NCI-H524 treated with DMSO at 0.1 percent for 48 hours (cell line): ENCODE results near the gene NNAT.
A peak's percentile ranks its signal among the peaks of the same experiment; 100 is the strongest.
"Not testable (repeated sequence)": the region's sequence is repeated elsewhere in the genome, so short reads cannot be mapped to it uniquely, and the experiment has no call there.

Experiments used
- DNase-seq: peaks from one replicate; lab custom pipeline; 2025; lab: John Stamatoyannopoulos, UW

NNAT gene

GRCh38 chr20:37524859-37525708 lies 4.0 kb downstream of the NNAT start:
- DNase-seq: no peak

- DNase-seq: no peak
Measured at GRCh38 chr20:37525810-37526209, 4.8 kb downstream of the NNAT start.

GRCh38 chr20:37526238-37526838 lies 5.3 kb downstream of the NNAT start:
- no peak for DNase-seq

- DNase-seq: no peak
Measured at GRCh38 chr20:37526839-37527637, 6.0 kb downstream of the NNAT start.

GRCh38 chr20:37527638-37528445 lies 6.8 kb downstream of the NNAT start, which contains the start of gene BLCAP:
Gene BLCAP (minus strand): TSS chr20:37527876. CDS start chr20:37519174, 8,702 bp downstream.
- DNase-seq: peak; percentile 80

GRCh38 chr20:37528446-37529213 lies 7.6 kb downstream of the NNAT start:
- DNase-seq: no peak

- no peak for DNase-seq
Measured at GRCh38 chr20:37529214-37529967, 8.3 kb downstream of the NNAT start.

GRCh38 chr20:37529968-37530600 lies 9.0 kb downstream of the NNAT start:
- DNase-seq: no peak

- no peak for DNase-seq
Measured at GRCh38 chr20:37530696-37531095, 9.6 kb downstream of the NNAT start.

GRCh38 chr20:37531856-37532255 lies 10.8 kb downstream of the NNAT start:
- no peak for DNase-seq

GRCh38 chr20:37533154-37533715 lies 12.2 kb downstream of the NNAT start:
- no peak for DNase-seq

GRCh38 chr20:37534401-37535157 lies 13.5 kb downstream of the NNAT start:
- DNase-seq: peak; percentile 49

GRCh38 chr20:37535443-37536132 lies 14.5 kb downstream of the NNAT start:
- no peak for DNase-seq

GRCh38 chr20:37537505-37537904 lies 16.5 kb downstream of the NNAT start:
- DNase-seq: no peak

GRCh38 chr20:37538003-37538402 lies 17.0 kb downstream of the NNAT start:
- DNase-seq: no peak

- DNase-seq: no peak
Measured at GRCh38 chr20:37539424-37539823, 18.4 kb downstream of the NNAT start.

GRCh38 chr20:37540001-37540400 lies 19.0 kb downstream of the NNAT start:
- DNase-seq: no peak

- DNase-seq: not testable (repeated sequence)
Measured at GRCh38 chr20:37540838-37541237, 19.8 kb downstream of the NNAT start.
